Activated T-cell treated with anti-CD3 and anti-CD28 coated beads for 4 hours (primary cell): ENCODE measurements around the gene KIF16B.
A peak's percentile ranks its signal among the peaks of the same experiment; 100 is the strongest.
"Not testable (repeated sequence)": the region's sequence is repeated elsewhere in the genome, so short reads cannot be mapped to it uniquely, and the experiment has no call there.

Source experiments
- DNase-seq: peaks from one replicate; pipeline ENCODE4 v3.0.0-alpha.2; 2020

The KIF16B gene

GRCh38 chr20:16573001-16573965, at the start of gene KIF16B:
TSS of gene KIF16B (minus strand) at chr20:16573448. CDS start at chr20:16573275, 173 bp downstream.
- peak; percentile 78 for DNase-seq

GRCh38 chr20:16622501-16622900, 49.3 kb upstream of the KIF16B start:
- DNase-seq = no peak

- no peak for DNase-seq
Measured at GRCh38 chr20:16621435-16622141, 48.3 kb upstream of the KIF16B start.

- no peak for DNase-seq
Measured at GRCh38 chr20:16620961-16621360, 47.7 kb upstream of the KIF16B start.

GRCh38 chr20:16619953-16620352, 46.7 kb upstream of the KIF16B start:
- no peak for DNase-seq

- DNase-seq = no peak
Measured at GRCh38 chr20:16617056-16617455, 43.8 kb upstream of the KIF16B start.

GRCh38 chr20:16616317-16616716, 43.1 kb upstream of the KIF16B start:
- DNase-seq = no peak

GRCh38 chr20:16615199-16615598, 42.0 kb upstream of the KIF16B start:
- DNase-seq = no peak

GRCh38 chr20:16613954-16614353, 40.7 kb upstream of the KIF16B start:
- no peak for DNase-seq

- DNase-seq = no peak
Measured at GRCh38 chr20:16612706-16613105, 39.5 kb upstream of the KIF16B start.

GRCh38 chr20:16611817-16612216, 38.6 kb upstream of the KIF16B start:
- DNase-seq = no peak

- no peak for DNase-seq
Measured at GRCh38 chr20:16609066-16609465, 35.8 kb upstream of the KIF16B start.

- no peak for DNase-seq
Measured at GRCh38 chr20:16608277-16608650, 35.0 kb upstream of the KIF16B start.

- no peak for DNase-seq
Measured at GRCh38 chr20:16607364-16608276, 34.4 kb upstream of the KIF16B start.

GRCh38 chr20:16606468-16607070, 33.3 kb upstream of the KIF16B start:
- no peak for DNase-seq

- no peak for DNase-seq
Measured at GRCh38 chr20:16601047-16601446, 27.8 kb upstream of the KIF16B start.

- no peak for DNase-seq
Measured at GRCh38 chr20:16599257-16599656, 26.0 kb upstream of the KIF16B start.

- DNase-seq = no peak
Measured at GRCh38 chr20:16596991-16597390, 23.7 kb upstream of the KIF16B start.

GRCh38 chr20:16596404-16596803, 23.2 kb upstream of the KIF16B start:
- not testable (repeated sequence) for DNase-seq

GRCh38 chr20:16595376-16595775, 22.1 kb upstream of the KIF16B start:
- DNase-seq = no peak

GRCh38 chr20:16590041-16590633, 16.9 kb upstream of the KIF16B start:
- DNase-seq = no peak

GRCh38 chr20:16589623-16590022, 16.4 kb upstream of the KIF16B start:
- DNase-seq = no peak
